Naive thymus-derived CD4-positive, alpha-beta T cell (primary cell): ENCODE data around the gene LCLAT1. TPM values are rescaled to one million over a fixed set of nuclear protein-coding genes. Genes with fewer than 3 reads are reported as not detected.

Experiments used
- ATAC-seq: fragments of 150-1000 bp; cut with Tn5 transposase; 2 replicates; pipeline ENCODE4 v1.10.0; 2021; ENCODE audit warnings: mild to moderate bottlenecking, moderate library complexity
- CTCF ChIA-PET: fragments of 350-600 bp; sonication (Branson Sonifier 250); formaldehyde crosslinking; loops from one replicate; lab custom pipeline; 2021; ENCODE audit warnings: antibody characterized with exemption; lab: Charles Lee
- POLR2A ChIA-PET: fragments of 350-600 bp; sonication (Branson Sonifier 250); formaldehyde crosslinking; loops from one replicate; lab custom pipeline; 2021; ENCODE audit warnings: antibody characterized with exemption, inconsistent platforms; lab: Charles Lee
- DNase-seq, 9 donors: peaks; one replicate each; pipeline versions ENCODE4 v3.0.0 to v3.0.0-alpha.2; 2020 to 2022; ENCODE audit warnings: mixed read lengths in 1 of 9
- H3K27ac ChIP-seq: one replicate; pipeline ENCODE4 v1.7.0; 2013; ENCODE audit warnings: mild to moderate bottlenecking, low read depth, low read length, moderate library complexity
- H3K27me3 ChIP-seq, 2 donors: one replicate each; pipeline ENCODE4 v1.7.0; 2013; ENCODE audit warnings: low read length in 2 of 2, mild to moderate bottlenecking in 2 of 2, moderate library complexity in 2 of 2; ENCODE audit not compliant: control insufficient read depth in 2 of 2, insufficient read depth in 2 of 2
- H3K36me3 ChIP-seq, 3 experiments: 1 replicate in 2 of 3; 2 replicates in 1 of 3; pipeline ENCODE4 v1.7.0; 2013; ENCODE audit warnings: low read length in 3 of 3, mild to moderate bottlenecking in 3 of 3, moderate library complexity in 1 of 3; ENCODE audit not compliant: insufficient read depth in 3 of 3, control insufficient read depth in 2 of 3
- H3K4me1 ChIP-seq, 2 donors: one replicate each; pipeline ENCODE4 v1.7.0; 2013; ENCODE audit warnings: low read length in 2 of 2, mild to moderate bottlenecking in 2 of 2, moderate library complexity in 1 of 2; ENCODE audit not compliant: control insufficient read depth in 2 of 2, insufficient read depth in 2 of 2
- H3K4me3 ChIP-seq: 2 replicates; pipeline ENCODE4 v1.7.0; 2013; ENCODE audit warnings: mild to moderate bottlenecking, low read length
- H3K9me3 ChIP-seq, 3 experiments: 1 replicate in 2 of 3; 2 replicates in 1 of 3; pipeline ENCODE4 v1.7.0; 2013; ENCODE audit warnings: low read length in 3 of 3; ENCODE audit not compliant: control insufficient read depth in 2 of 3
- H3K27ac Mint-ChIP-seq, 9 donors: one replicate each; pipeline ENCODE4 v1.8.0; 2020 to 2022; ENCODE audit warnings: mixed read lengths in 9 of 9, mild to moderate bottlenecking in 8 of 9, moderate library complexity in 5 of 9, inconsistent platforms in 2 of 9
- H3K27me3 Mint-ChIP-seq, 5 donors: one replicate each; pipeline ENCODE4 v1.8.0; 2021 to 2022; ENCODE audit warnings: mixed read lengths in 5 of 5, mild to moderate bottlenecking in 1 of 5
- H3K36me3 Mint-ChIP-seq, 5 donors: one replicate each; pipeline ENCODE4 v1.8.0; 2020 to 2022; ENCODE audit warnings: mixed read lengths in 5 of 5, mild to moderate bottlenecking in 3 of 5, inconsistent platforms in 1 of 5
- H3K4me1 Mint-ChIP-seq, 7 donors: one replicate each; pipeline ENCODE4 v1.8.0; 2020 to 2022; ENCODE audit warnings: mixed read lengths in 7 of 7, mild to moderate bottlenecking in 3 of 7, inconsistent platforms in 1 of 7
- H3K4me3 Mint-ChIP-seq, 10 donors: one replicate each; pipeline ENCODE4 v1.8.0; 2020 to 2022; ENCODE audit warnings: mild to moderate bottlenecking in 10 of 10, mixed read lengths in 10 of 10, moderate library complexity in 6 of 10, inconsistent platforms in 2 of 10
- H3K9me3 Mint-ChIP-seq, 11 donors: one replicate each; pipeline ENCODE4 v1.8.0; 2020 to 2022; ENCODE audit warnings: mixed read lengths in 11 of 11, mild to moderate bottlenecking in 4 of 11, inconsistent platforms in 1 of 11, moderate library complexity in 1 of 11
- intact Hi-C, 2 donors: fragments of 100-400 bp; cut with micrococcal nuclease; formaldehyde crosslinking; loops; one replicate each; pipeline ENCODE4 v1.15.1; 2023
- polyA plus RNA-seq, 2 donors: library from polyadenylated mRNA; unstranded; fragments of 300-500 nt; fragmentation: Illumina TruSeq; gene quantifications; one replicate each; pipeline ENCODE4 v1.2.3, GENCODE V29; 2021
- total RNA-seq, 6 experiments: library from RNA in 5 of 6; stranded (reverse) in 5 of 6; gene quantifications; 1 replicate in 5 of 6; 2 replicates in 1 of 6; pipeline ENCODE4 v1.2.3 and lab custom pipeline; 2021 to 2026

LCLAT1 gene
- total and polyA plus RNA-seq, 7 experiments from 2014 or later: 16.2 to 37.6 (median 22.2) TPM

DNA sequence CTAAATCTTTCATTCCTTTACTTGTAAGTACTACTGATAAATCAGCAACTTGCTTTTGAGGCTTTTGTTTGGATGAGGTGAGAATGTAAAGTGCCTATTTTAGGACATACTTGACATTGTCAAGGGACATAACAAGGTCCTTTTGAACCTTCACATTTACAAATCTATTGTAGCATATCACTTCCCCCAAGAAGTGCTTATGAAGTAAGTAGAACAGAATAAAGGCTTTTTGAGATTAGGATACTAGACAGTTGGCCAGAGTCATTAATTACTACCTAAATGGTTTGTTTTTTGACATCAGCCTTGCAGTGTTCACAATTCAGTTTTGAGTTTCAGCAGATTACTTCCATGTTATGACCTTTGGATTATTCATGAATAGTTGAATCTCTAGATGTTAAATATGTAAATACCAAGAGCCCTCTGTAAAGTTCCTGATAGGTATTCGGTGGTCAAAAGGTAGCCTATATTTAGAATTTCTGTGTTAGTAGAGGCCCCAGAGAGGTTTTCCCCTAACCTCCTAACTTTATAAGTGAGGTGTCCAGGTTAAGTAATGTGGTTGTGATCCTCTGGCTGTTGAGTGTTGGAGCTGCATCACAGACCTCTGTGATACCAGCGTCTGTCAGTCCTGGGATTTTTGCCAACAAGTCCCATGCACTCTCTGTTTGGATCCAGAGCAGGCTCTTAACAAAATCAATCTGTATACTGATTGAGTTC lies 67.2 kb downstream of the LCLAT1 start:
- Mint-ChIP-seq H3K27me3 (no peaks in the 10 kb centered on the region), H3K27ac (no peak overlapping the region), H3K36me3 (peaks cover 0 to 50% (median 31%) of the 10 kb centered on the region in 5 donors), H3K4me1 (peaks cover 0 to 66% (median 48%) of the 10 kb centered on the region in 7 donors), H3K9me3 (peaks cover 0 to 22% (median 13%) of the 10 kb centered on the region in 11 donors), H3K4me3 (no peak overlapping the region)
- POLR2A ChIA-PET: no interaction called here
- CTCF ChIA-PET: no interaction called here
- no peaks in the 10 kb centered on the region for H3K27me3 ChIP-seq
- ATAC-seq: no peak
- H3K9me3 ChIP-seq: peaks cover 0 to 9% (median 0%) of the 10 kb centered on the region in 3 experiments
- H3K36me3 ChIP-seq: peaks cover 0 to 8% (median 0%) of the 10 kb centered on the region in 3 experiments
- peaks cover 0 to 14% of the 10 kb centered on the region in 2 donors for H3K4me1 ChIP-seq
- intact Hi-C loops: no loop called here
- no peak overlapping the region for H3K4me3 ChIP-seq
- H3K27ac ChIP-seq: no peak overlapping the region
- DNase-seq: no peak

GRCh38 chr2:30514848-30515435 lies 67.9 kb downstream of the LCLAT1 start:
- H3K4me3 ChIP-seq: no peak overlapping the region
- H3K4me1 ChIP-seq: peaks cover 0 to 11% of the 10 kb centered on the region in 2 donors
- CTCF ChIA-PET: no interaction called here
- Mint-ChIP-seq H3K9me3 (peaks cover 0 to 27% (median 14%) of the 10 kb centered on the region in 11 donors), H3K36me3 (peaks cover 3 to 56% (median 38%) of the 10 kb centered on the region in 5 donors), H3K27me3 (no peaks in the 10 kb centered on the region), H3K4me3 (no peak overlapping the region), H3K4me1 (peaks cover 0 to 60% (median 43%) of the 10 kb centered on the region in 7 donors), H3K27ac (peak overlapping the region in 1 of 9 donors; percentile 26)
- no peak for ATAC-seq
- intact Hi-C loops: no loop called here
- H3K9me3 ChIP-seq: peaks cover 0 to 13% (median 0%) of the 10 kb centered on the region in 3 experiments
- H3K27me3 ChIP-seq: no peaks in the 10 kb centered on the region
- no peak overlapping the region for H3K27ac ChIP-seq
- DNase-seq: no peak
- H3K36me3 ChIP-seq: peaks cover 0 to 13% (median 0%) of the 10 kb centered on the region in 3 experiments
- POLR2A ChIA-PET: no interaction called here

DNA sequence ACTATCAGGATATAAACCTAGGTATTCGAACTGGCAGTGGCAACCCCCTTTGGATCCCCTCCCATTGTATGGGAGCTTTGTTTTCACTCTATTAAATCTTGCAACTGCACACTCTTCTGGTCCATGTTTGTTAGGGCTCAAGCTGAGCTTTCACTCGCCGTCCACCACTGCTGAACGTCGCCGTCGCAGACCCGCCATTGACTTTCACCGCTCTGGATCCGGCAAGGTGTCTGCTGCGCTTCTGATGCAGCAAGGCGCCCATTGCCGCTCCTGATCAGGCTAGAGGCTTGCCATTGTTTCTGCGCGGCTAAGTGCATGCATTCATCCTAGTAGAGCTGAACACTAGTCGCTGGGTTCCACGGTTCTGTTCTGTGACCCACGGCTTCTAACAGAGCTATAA lies 69.1 kb downstream of the LCLAT1 start:
- Mint-ChIP-seq H3K4me1 (peaks cover 0 to 48% (median 31%) of the 10 kb centered on the region in 7 donors), H3K4me3 (no peak overlapping the region), H3K27ac (no peak overlapping the region), H3K36me3 (peaks cover 3 to 58% (median 44%) of the 10 kb centered on the region in 5 donors), H3K27me3 (no peaks in the 10 kb centered on the region), H3K9me3 (peaks cover 0 to 33% (median 16%) of the 10 kb centered on the region in 11 donors)
- H3K4me3 ChIP-seq: no peak overlapping the region
- H3K4me1 ChIP-seq: peaks cover 0 to 5% of the 10 kb centered on the region in 2 donors
- peaks cover 0 to 13% (median 0%) of the 10 kb centered on the region in 3 experiments for H3K9me3 ChIP-seq
- intact Hi-C loops: no loop called here
- DNase-seq (no peak), ATAC-seq (no peak)
- no peak overlapping the region for H3K27ac ChIP-seq
- POLR2A ChIA-PET: interaction anchor here (1.1 kb wide), 1 partner anchor 36 kb away, joined by 3 read pairs; no protein-coding TSS in a partner anchor
- no peaks in the 10 kb centered on the region for H3K27me3 ChIP-seq
- H3K36me3 ChIP-seq: peaks cover 0 to 15% (median 0%) of the 10 kb centered on the region in 3 experiments
- CTCF ChIA-PET: interaction anchor here (0.6 to 0.7 kb wide), 2 partner anchors 40 to 277 kb away, joined by 3 read pairs; no protein-coding TSS in a partner anchor

GRCh38 chr2:30519796-30520195 lies 72.8 kb downstream of the LCLAT1 start:
- H3K27me3 Mint-ChIP-seq: no peaks in the 10 kb centered on the region

DNA sequence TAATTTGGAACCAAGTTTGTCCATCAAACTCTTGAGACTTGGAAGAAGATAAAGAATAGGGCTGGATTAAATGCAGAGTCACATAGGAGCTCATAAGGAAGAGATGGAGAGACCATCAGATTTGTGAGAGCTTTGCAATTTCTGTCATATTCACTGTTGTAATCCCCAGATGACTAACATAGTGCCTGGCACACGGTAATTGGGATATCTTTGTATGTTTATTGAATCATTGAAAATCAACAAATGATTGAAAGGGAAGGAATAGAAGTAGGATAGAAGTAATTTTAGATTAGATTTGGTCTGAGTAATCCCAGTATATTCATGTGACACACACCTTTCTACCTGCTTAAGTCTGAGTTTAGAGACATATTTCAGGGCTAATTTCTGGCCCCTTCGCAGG lies 75.4 kb downstream of the LCLAT1 start:
- POLR2A ChIA-PET: no interaction called here
- Histone ChIP-seq H3K9me3 (peaks cover 0 to 13% (median 0%) of the 10 kb centered on the region in 3 experiments), H3K36me3 (peaks cover 0 to 25% (median 0%) of the 10 kb centered on the region in 3 experiments), H3K27ac (no peak overlapping the region), H3K27me3 (no peaks in the 10 kb centered on the region), H3K4me1 (no peaks in the 10 kb centered on the region), H3K4me3 (no peak overlapping the region)
- intact Hi-C loops: no loop called here
- peaks cover 3 to 60% (median 15%) of the 10 kb centered on the region in 11 donors for H3K9me3 Mint-ChIP-seq
- peaks cover 12 to 73% (median 63%) of the 10 kb centered on the region in 5 donors for H3K36me3 Mint-ChIP-seq
- CTCF ChIA-PET: interaction anchor here (0.5 to 0.9 kb wide), 3 partner anchors 113 to 790 kb away, joined by 3 read pairs; no protein-coding TSS in a partner anchor
- H3K4me1 Mint-ChIP-seq: peaks cover 0 to 16% (median 9%) of the 10 kb centered on the region in 7 donors
- ATAC-seq (no peak), DNase-seq (no peak)
- no peaks in the 10 kb centered on the region for H3K27me3 Mint-ChIP-seq
- H3K4me3 Mint-ChIP-seq: no peak overlapping the region
- no peak overlapping the region for H3K27ac Mint-ChIP-seq

More at GRCh38 chr2:30519796-30520195, 72.8 kb downstream of the LCLAT1 start:
- no peak for ATAC-seq
- Histone ChIP-seq H3K9me3 (peaks cover 0 to 13% (median 0%) of the 10 kb centered on the region in 3 experiments), H3K36me3 (peaks cover 0 to 15% (median 0%) of the 10 kb centered on the region in 3 experiments), H3K27me3 (no peaks in the 10 kb centered on the region), H3K27ac (no peak overlapping the region), H3K4me1 (no peaks in the 10 kb centered on the region), H3K4me3 (no peak overlapping the region)
- Mint-ChIP-seq H3K9me3 (peaks cover 0 to 45% (median 16%) of the 10 kb centered on the region in 11 donors), H3K36me3 (peaks cover 7 to 70% (median 51%) of the 10 kb centered on the region in 5 donors), H3K4me3 (no peak overlapping the region), H3K27ac (no peak overlapping the region), H3K4me1 (peaks cover 0 to 25% (median 12%) of the 10 kb centered on the region in 7 donors)
- no peak for DNase-seq
- ChIA-PET POLR2A (interaction anchor here (0.9 kb wide), 1 partner anchor 12 kb away, joined by 3 read pairs; no protein-coding TSS in a partner anchor), CTCF (no interaction called here)
- intact Hi-C loops: no loop called here

- peaks cover 0 to 10% (median 0%) of the 10 kb centered on the region in 3 experiments for H3K36me3 ChIP-seq
- no peaks in the 10 kb centered on the region for H3K4me1 ChIP-seq
- peaks cover 0 to 24% (median 7%) of the 10 kb centered on the region in 11 donors for H3K9me3 Mint-ChIP-seq
- no peak overlapping the region for H3K27ac Mint-ChIP-seq
- H3K27me3 ChIP-seq: no peaks in the 10 kb centered on the region
- ChIA-PET CTCF (no interaction called here), POLR2A (interaction anchor here (0.7 to 1.1 kb wide), 2 partner anchors 9 to 106 kb away, joined by 3 read pairs; no protein-coding TSS in a partner anchor)
- H3K4me3 ChIP-seq: no peak overlapping the region
- ATAC-seq (no peak), DNase-seq (no peak)
- intact Hi-C loops: no loop called here
- H3K9me3 ChIP-seq: no peaks in the 10 kb centered on the region
- H3K27ac ChIP-seq: no peak overlapping the region
- no peak overlapping the region for H3K4me3 Mint-ChIP-seq
- peaks cover 3 to 12% (median 6%) of the 10 kb centered on the region in 7 donors for H3K4me1 Mint-ChIP-seq
- H3K36me3 Mint-ChIP-seq: peaks cover 5 to 48% (median 44%) of the 10 kb centered on the region in 5 donors
- H3K27me3 Mint-ChIP-seq: no peaks in the 10 kb centered on the region
Observed at GRCh38 chr2:30527411-30527810, 80.4 kb downstream of the LCLAT1 start.
